Trophoblast cell (in vitro differentiated cells and primary cell): ENCODE results near the gene XXYLT1.

Experiments used
- DNase-seq, 2 donors: peaks; one replicate each; pipeline ENCODE4 v3.0.0-alpha.2; 2016
- H2AFZ ChIP-seq: 2 replicates; pipeline ENCODE4 v1.6.1; 2013; ENCODE audit warnings: low read length, moderate library complexity, mild to moderate bottlenecking; ENCODE audit not compliant: insufficient read depth, poor library complexity
- H2AK5ac ChIP-seq: 2 replicates; pipeline ENCODE4 v1.6.1; 2013; ENCODE audit warnings: mild to moderate bottlenecking, low read length
- H2BK120ac ChIP-seq: 2 replicates; pipeline ENCODE4 v1.6.1; 2013; ENCODE audit warnings: low read length, mild to moderate bottlenecking, moderate library complexity; ENCODE audit not compliant: insufficient read depth, poor library complexity
- H2BK12ac ChIP-seq: 2 replicates; pipeline ENCODE4 v1.6.1; 2013; ENCODE audit warnings: mild to moderate bottlenecking, low read length, moderate library complexity
- H2BK5ac ChIP-seq: 2 replicates; pipeline ENCODE4 v1.6.1; 2013; ENCODE audit warnings: low read length, low read depth, moderate library complexity, mild to moderate bottlenecking; ENCODE audit not compliant: poor library complexity
- H3K14ac ChIP-seq: 2 replicates; pipeline ENCODE4 v1.6.1; 2013; ENCODE audit warnings: mild to moderate bottlenecking, low read length
- H3K18ac ChIP-seq: 2 replicates; pipeline ENCODE4 v1.6.1; 2013; ENCODE audit warnings: mild to moderate bottlenecking, low read length
- H3K23ac ChIP-seq: 2 replicates; pipeline ENCODE4 v1.6.1; 2013; ENCODE audit warnings: low read length
- H3K27ac ChIP-seq: 2 replicates; pipeline ENCODE4 v1.5.1; 2013; ENCODE audit warnings: low read depth, mild to moderate bottlenecking, inconsistent platforms, low read length, moderate library complexity
- H3K27me3 ChIP-seq: 2 replicates; pipeline ENCODE4 v1.6.1; 2013; ENCODE audit warnings: inconsistent platforms, mild to moderate bottlenecking, low read length, moderate library complexity; ENCODE audit not compliant: insufficient read depth
- H3K36me3 ChIP-seq, 2 experiments: 1 replicate in 1 of 2; 2 replicates in 1 of 2; pipeline ENCODE4 v1.6.1; 2013; ENCODE audit warnings: low read length in 2 of 2, mild to moderate bottlenecking in 2 of 2, moderate library complexity in 1 of 2; ENCODE audit not compliant: insufficient read depth in 2 of 2, control insufficient read depth in 1 of 2
- H3K4ac ChIP-seq: 2 replicates; pipeline ENCODE4 v1.6.1; 2013; ENCODE audit warnings: low read depth, mild to moderate bottlenecking, low read length, moderate library complexity
- H3K4me1 ChIP-seq, 2 experiments: 1 replicate in 1 of 2; 2 replicates in 1 of 2; pipeline ENCODE4 v1.6.1; 2013; ENCODE audit warnings: low read length in 2 of 2, mild to moderate bottlenecking in 2 of 2, moderate library complexity in 1 of 2; ENCODE audit not compliant: insufficient read depth in 2 of 2, control insufficient read depth in 1 of 2
- H3K4me2 ChIP-seq: 2 replicates; pipeline ENCODE4 v1.6.1; 2013; ENCODE audit warnings: inconsistent platforms, mild to moderate bottlenecking, low read length, moderate library complexity
- H3K4me3 ChIP-seq: 2 replicates; pipeline ENCODE4 v1.5.1; 2013; ENCODE audit warnings: mild to moderate bottlenecking, low read depth, low read length, inconsistent platforms
- H3K79me1 ChIP-seq: one replicate; pipeline ENCODE4 v1.6.1; 2013; ENCODE audit warnings: low read length
- H3K79me2 ChIP-seq: 2 replicates; pipeline ENCODE4 v1.6.1; 2013; ENCODE audit warnings: low read length, mild to moderate bottlenecking; ENCODE audit not compliant: control insufficient read depth, insufficient read depth, poor library complexity
- H3K9ac ChIP-seq: 2 replicates; pipeline ENCODE4 v1.6.1; 2013; ENCODE audit warnings: mild to moderate bottlenecking, low read length
- H3K9me3 ChIP-seq: 2 replicates; pipeline ENCODE4 v1.6.1; 2013; ENCODE audit warnings: low read depth, mild to moderate bottlenecking, control low read depth, inconsistent platforms, low read length; ENCODE audit not compliant: insufficient read depth
- H4K12ac ChIP-seq: 2 replicates; pipeline ENCODE4 v1.6.1; 2013; ENCODE audit warnings: low read depth, mild to moderate bottlenecking, low read length, moderate library complexity
- H4K8ac ChIP-seq: 2 replicates; pipeline ENCODE4 v1.6.1; 2013; ENCODE audit warnings: low read depth, mild to moderate bottlenecking, low read length, moderate library complexity
- H4K91ac ChIP-seq: one replicate; pipeline ENCODE4 v1.6.1; 2013; ENCODE audit warnings: low read depth, mild to moderate bottlenecking, low read length, moderate library complexity
- WGBS: extraction: QIAGEN DNeasy Blood & Tissue Kit; methylation state at CpG from one replicate; pipeline ENCODE4 v1.1.7; 2013; ENCODE audit warnings: missing lambda C conversion rate; ENCODE audit not compliant: insufficient read length, insufficient coverage; ENCODE audit errors: extremely low coverage; 5-methylcytosine and 5-hydroxymethylcytosine counted together

Gene XXYLT1

GRCh38 chr3:195184716-195185421 lies 86.1 kb downstream of the XXYLT1 start:
- Histone ChIP-seq H4K91ac (no peak overlapping the region), H3K36me3 (no peaks in the 10 kb centered on the region), H3K9ac (no peak overlapping the region), H2BK12ac (no peak overlapping the region), H2BK120ac (no peak overlapping the region), H3K4ac (no peak overlapping the region), H2AFZ (no peak overlapping the region), H3K79me1 (peaks cover 8% of the 10 kb centered on the region), H3K9me3 (no peaks in the 10 kb centered on the region), H3K27me3 (no peaks in the 10 kb centered on the region), H3K79me2 (no peaks in the 10 kb centered on the region), H3K4me3 (no peak overlapping the region), H2AK5ac (no peak overlapping the region), H3K27ac (no peak overlapping the region), H3K4me2 (no peak overlapping the region), H4K8ac (no peak overlapping the region), H3K4me1 (peaks cover 12 to 24% of the 10 kb centered on the region in 2 experiments), H3K23ac (no peak overlapping the region), H2BK5ac (no peak overlapping the region), H3K18ac (no peak overlapping the region), H3K14ac (no peak overlapping the region), H4K12ac (no peak overlapping the region)
- DNase-seq = no peak
- WGBS = no CpG with 5 or more reads among the region's 3 CpGs

- no peak overlapping the region for H4K8ac ChIP-seq
- peaks cover 8% of the 10 kb centered on the region for H3K79me1 ChIP-seq
- H3K4ac ChIP-seq = no peak overlapping the region
- H2BK5ac ChIP-seq = no peak overlapping the region
- H2BK12ac ChIP-seq = peak overlapping the region; percentile 25
- H3K4me1 ChIP-seq = peaks cover 14 to 26% of the 10 kb centered on the region in 2 experiments
- no peak overlapping the region for H3K9ac ChIP-seq
- H3K27ac ChIP-seq = peak overlapping the region; percentile 1
- no peak overlapping the region for H2AK5ac ChIP-seq
- no peak overlapping the region for H3K18ac ChIP-seq
- H3K9me3 ChIP-seq = no peaks in the 10 kb centered on the region
- no peaks in the 10 kb centered on the region for H3K36me3 ChIP-seq
- DNase-seq = no peak
- no peak overlapping the region for H3K4me2 ChIP-seq
- no peak overlapping the region for H2AFZ ChIP-seq
- H3K23ac ChIP-seq = no peak overlapping the region
- H3K4me3 ChIP-seq = no peak overlapping the region
- H3K79me2 ChIP-seq = no peaks in the 10 kb centered on the region
- peak overlapping the region; percentile 12 for H2BK120ac ChIP-seq
- H4K12ac ChIP-seq = no peak overlapping the region
- WGBS = no CpG with 5 or more reads among the region's 9 CpGs
- H3K27me3 ChIP-seq = no peaks in the 10 kb centered on the region
- no peak overlapping the region for H4K91ac ChIP-seq
- H3K14ac ChIP-seq = no peak overlapping the region
Measured at GRCh38 chr3:195183071-195183776, 87.7 kb downstream of the XXYLT1 start.

- H3K18ac ChIP-seq = no peak overlapping the region
- H3K4me3 ChIP-seq = no peak overlapping the region
- H2BK5ac ChIP-seq = no peak overlapping the region
- H4K12ac ChIP-seq = no peak overlapping the region
- no peak overlapping the region for H4K8ac ChIP-seq
- H3K79me2 ChIP-seq = no peaks in the 10 kb centered on the region
- DNase-seq = no peak
- H2AFZ ChIP-seq = no peak overlapping the region
- no peak overlapping the region for H3K4me2 ChIP-seq
- H3K79me1 ChIP-seq = peaks cover 8% of the 10 kb centered on the region
- H3K9ac ChIP-seq = no peak overlapping the region
- no peaks in the 10 kb centered on the region for H3K36me3 ChIP-seq
- H3K4ac ChIP-seq = no peak overlapping the region
- no peak overlapping the region for H2BK120ac ChIP-seq
- H3K14ac ChIP-seq = no peak overlapping the region
- no peak overlapping the region for H3K27ac ChIP-seq
- H3K9me3 ChIP-seq = no peaks in the 10 kb centered on the region
- H3K27me3 ChIP-seq = no peaks in the 10 kb centered on the region
- H2BK12ac ChIP-seq = no peak overlapping the region
- peaks cover 14 to 24% of the 10 kb centered on the region in 2 experiments for H3K4me1 ChIP-seq
- WGBS = no CpG with 5 or more reads among the region's 5 CpGs
- no peak overlapping the region for H4K91ac ChIP-seq
- no peak overlapping the region for H2AK5ac ChIP-seq
- H3K23ac ChIP-seq = no peak overlapping the region
Measured at GRCh38 chr3:195182470-195182795, 88.5 kb downstream of the XXYLT1 start.

DNA sequence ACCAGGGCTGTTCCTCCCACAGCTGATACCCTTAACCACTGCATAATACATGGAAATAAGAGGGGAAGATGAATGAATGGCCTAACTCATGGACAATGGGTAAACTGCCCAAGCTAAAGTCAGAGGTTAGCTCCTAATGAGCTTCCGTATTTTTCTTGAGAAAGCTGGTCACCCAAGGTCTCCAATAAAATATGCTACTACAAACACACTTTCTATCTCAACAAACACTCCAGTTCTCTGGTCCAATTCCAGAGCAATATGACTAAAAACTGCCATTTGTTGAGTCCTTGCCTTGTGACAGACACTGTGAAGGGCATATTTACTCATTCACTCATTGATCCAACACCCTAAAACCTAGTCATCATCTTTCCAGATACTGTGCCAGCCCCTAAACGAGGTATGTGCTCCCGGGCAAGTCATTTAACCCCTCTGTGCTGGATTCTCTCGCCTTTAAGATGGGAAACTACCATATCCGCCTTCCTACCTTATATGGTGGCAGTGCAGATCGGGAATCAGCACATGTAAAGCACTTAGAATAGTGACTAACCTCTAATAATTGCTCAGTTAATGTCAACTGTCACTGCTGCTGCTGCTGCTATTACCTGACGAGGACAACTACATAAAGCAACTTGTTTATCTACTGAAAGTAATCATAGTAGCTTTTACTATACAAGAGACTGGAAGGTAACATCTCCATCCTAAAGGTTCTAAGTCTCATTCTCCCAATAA lies 89.1 kb downstream of the XXYLT1 start:
- peaks cover 14 to 24% of the 10 kb centered on the region in 2 experiments for H3K4me1 ChIP-seq
- no peak overlapping the region for H2BK12ac ChIP-seq
- H3K79me1 ChIP-seq = peaks cover 8% of the 10 kb centered on the region
- no peak overlapping the region for H2BK5ac ChIP-seq
- no peaks in the 10 kb centered on the region for H3K9me3 ChIP-seq
- H3K18ac ChIP-seq = no peak overlapping the region
- H2BK120ac ChIP-seq = no peak overlapping the region
- H3K9ac ChIP-seq = no peak overlapping the region
- no peak overlapping the region for H3K4me3 ChIP-seq
- no peak overlapping the region for H4K8ac ChIP-seq
- no peak overlapping the region for H3K14ac ChIP-seq
- DNase-seq = no peak
- H3K27me3 ChIP-seq = no peaks in the 10 kb centered on the region
- no peaks in the 10 kb centered on the region for H3K79me2 ChIP-seq
- no peak overlapping the region for H3K23ac ChIP-seq
- WGBS = no CpG with 5 or more reads among the region's 7 CpGs
- no peak overlapping the region for H3K4me2 ChIP-seq
- H4K12ac ChIP-seq = no peak overlapping the region
- no peaks in the 10 kb centered on the region for H3K36me3 ChIP-seq
- no peak overlapping the region for H3K4ac ChIP-seq
- H2AFZ ChIP-seq = no peak overlapping the region
- no peak overlapping the region for H3K27ac ChIP-seq
- peak overlapping the region; percentile 28 for H4K91ac ChIP-seq
- H2AK5ac ChIP-seq = no peak overlapping the region
